GM12875 (cell line): ENCODE measurements around the gene TSSC4.

Experiments used
- H3K4me3 ChIP-seq: one replicate; pipeline ENCODE4 v1.5.1; 2011; ENCODE audit warnings: low read depth, low read length, control low read depth
- CTCF ChIP-seq: IDR thresholded peaks from 2 replicates; pipeline ENCODE4 v1.5.1; 2011; ENCODE audit warnings: low read depth, mild to moderate bottlenecking, control low read depth, inconsistent platforms, low read length, moderate library complexity, borderline replicate concordance; ENCODE audit not compliant: insufficient read depth

The TSSC4 gene

GRCh38 chr11:2426826-2427521, 26.4 kb downstream of the TSSC4 start:
- H3K4me3 ChIP-seq = no peak overlapping the region
- no peak for TF ChIP-seq CTCF

- H3K4me3 ChIP-seq = no peak overlapping the region
- TF ChIP-seq CTCF = no peak
Observed at GRCh38 chr11:2427721-2428321, 27.3 kb downstream of the TSSC4 start.

GRCh38 chr11:2428322-2428795, 27.8 kb downstream of the TSSC4 start:
- peak; percentile 88 for TF ChIP-seq CTCF
- no peak overlapping the region for H3K4me3 ChIP-seq

GRCh38 chr11:2431395-2431794, 30.8 kb downstream of the TSSC4 start:
- TF ChIP-seq CTCF = no peak
- H3K4me3 ChIP-seq = no peak overlapping the region

- H3K4me3 ChIP-seq = no peak overlapping the region
Observed at GRCh38 chr11:2432171-2432621, 31.6 kb downstream of the TSSC4 start.

GRCh38 chr11:2432628-2433071, 32.1 kb downstream of the TSSC4 start:
- no peak for TF ChIP-seq CTCF
- H3K4me3 ChIP-seq = no peak overlapping the region

More at GRCh38 chr11:2432171-2432621, 31.6 kb downstream of the TSSC4 start:
- no peak for TF ChIP-seq CTCF

- H3K4me3 ChIP-seq = no peak overlapping the region
- no peak for TF ChIP-seq CTCF
Observed at GRCh38 chr11:2433106-2433925, 32.8 kb downstream of the TSSC4 start.
